Mucosa of descending colon (tissue), 3 donors: ENCODE data around the gene HIRA. TPM values are rescaled to one million over a fixed set of nuclear protein-coding genes. Genes with fewer than 3 reads are reported as not detected.

ENCODE experiments used
- ATAC-seq: fragments of 200-7000 bp; cut with Tn5 transposase; one replicate; pipeline ENCODE4 v1.9.1; 2020; ENCODE audit warnings: mild to moderate bottlenecking, moderate library complexity
- DNase-seq, 3 donors: peaks; one replicate each; pipeline ENCODE4 v3.0.0-alpha.2; 2020
- H3K36me3 ChIP-seq: fragments of 200-600 bp; one replicate; pipeline ENCODE4 v1.8.0; 2021; ENCODE audit warnings: low read depth, mild to moderate bottlenecking
- H3K4me1 ChIP-seq: fragments of 200-600 bp; one replicate; pipeline ENCODE4 v1.8.0; 2021; ENCODE audit warnings: low read depth, mild to moderate bottlenecking
- H3K4me3 ChIP-seq: fragments of 200-600 bp; one replicate; pipeline ENCODE4 v1.8.0; 2021; ENCODE audit warnings: mild to moderate bottlenecking
- H3K9me3 ChIP-seq: fragments of 200-600 bp; one replicate; pipeline ENCODE4 v1.8.0; 2021; ENCODE audit warnings: mild to moderate bottlenecking
- intact Hi-C, 2 donors: fragments of 100-400 bp; cut with DNase I in 1 of 2; cut with micrococcal nuclease in 1 of 2; formaldehyde crosslinking; loops; one replicate each; pipeline versions ENCODE4 v1.11.0 to v1.11.1; 2022; cut with DNase I, micrococcal nuclease
- total RNA-seq, 3 donors: library from RNA; stranded (reverse); fragmentation: NEBNext Ultra II Directional in 2 of 3; extraction: Animal tissue kit (Norgen Biotek cat#: 25700) in 2 of 3; gene quantifications; one replicate each; pipeline versions ENCODE4 v1.2.1 to v1.2.4, GENCODE V29; 2021 to 2023
- TF ChIP-seq, protein P1 (sequence below): fragments of 200-600 bp; IDR thresholded peaks from one replicate; pipeline ENCODE4 v1.8.0; 2022; ENCODE audit warnings: antibody characterized with exemption, mild to moderate bottlenecking
- donor health status: DM: no; HTN: no; CAD: no; lungs with moderate emphysema.
- donor health status: DM: no; HTN: no; CAD: no.
- donor health status: DM: no; HTN: yes; CAD: no.

HIRA gene
- total RNA-seq, 3 donors from 2014 or later, result 24.0 to 35.0 (median 27.4) TPM

DNA sequence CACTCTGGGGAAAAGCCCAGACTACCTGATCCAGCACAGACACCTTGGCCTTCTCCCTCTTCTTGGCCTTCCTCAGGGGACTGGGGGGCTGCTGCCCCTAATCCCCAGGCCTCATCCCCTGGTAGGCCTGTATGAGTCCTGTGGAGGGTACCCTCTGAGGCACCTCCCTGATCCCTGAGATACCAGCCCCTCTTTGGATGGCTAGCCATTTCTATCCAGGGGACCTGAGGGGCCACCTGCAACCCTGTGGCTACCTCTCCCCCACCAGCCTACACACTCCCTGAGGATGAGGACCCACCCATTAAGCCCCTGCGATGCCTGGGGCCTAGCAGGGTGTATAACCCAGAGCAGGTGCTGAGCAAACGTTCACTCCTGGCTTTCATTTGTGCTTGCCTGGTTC, 54.6 kb downstream of the HIRA start:
- no peak for ATAC-seq
- H3K36me3 ChIP-seq, result peaks cover 3% of the 10 kb centered on the region
- no peak for DNase-seq
- TF ChIP-seq, protein P1, sequence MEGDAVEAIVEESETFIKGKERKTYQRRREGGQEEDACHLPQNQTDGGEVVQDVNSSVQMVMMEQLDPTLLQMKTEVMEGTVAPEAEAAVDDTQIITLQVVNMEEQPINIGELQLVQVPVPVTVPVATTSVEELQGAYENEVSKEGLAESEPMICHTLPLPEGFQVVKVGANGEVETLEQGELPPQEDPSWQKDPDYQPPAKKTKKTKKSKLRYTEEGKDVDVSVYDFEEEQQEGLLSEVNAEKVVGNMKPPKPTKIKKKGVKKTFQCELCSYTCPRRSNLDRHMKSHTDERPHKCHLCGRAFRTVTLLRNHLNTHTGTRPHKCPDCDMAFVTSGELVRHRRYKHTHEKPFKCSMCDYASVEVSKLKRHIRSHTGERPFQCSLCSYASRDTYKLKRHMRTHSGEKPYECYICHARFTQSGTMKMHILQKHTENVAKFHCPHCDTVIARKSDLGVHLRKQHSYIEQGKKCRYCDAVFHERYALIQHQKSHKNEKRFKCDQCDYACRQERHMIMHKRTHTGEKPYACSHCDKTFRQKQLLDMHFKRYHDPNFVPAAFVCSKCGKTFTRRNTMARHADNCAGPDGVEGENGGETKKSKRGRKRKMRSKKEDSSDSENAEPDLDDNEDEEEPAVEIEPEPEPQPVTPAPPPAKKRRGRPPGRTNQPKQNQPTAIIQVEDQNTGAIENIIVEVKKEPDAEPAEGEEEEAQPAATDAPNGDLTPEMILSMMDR, result no peak
- H3K9me3 ChIP-seq, result no peaks in the 10 kb centered on the region
- intact Hi-C loops, result no loop called here
- no peaks in the 10 kb centered on the region for H3K4me1 ChIP-seq
- H3K4me3 ChIP-seq, result no peak overlapping the region

DNA sequence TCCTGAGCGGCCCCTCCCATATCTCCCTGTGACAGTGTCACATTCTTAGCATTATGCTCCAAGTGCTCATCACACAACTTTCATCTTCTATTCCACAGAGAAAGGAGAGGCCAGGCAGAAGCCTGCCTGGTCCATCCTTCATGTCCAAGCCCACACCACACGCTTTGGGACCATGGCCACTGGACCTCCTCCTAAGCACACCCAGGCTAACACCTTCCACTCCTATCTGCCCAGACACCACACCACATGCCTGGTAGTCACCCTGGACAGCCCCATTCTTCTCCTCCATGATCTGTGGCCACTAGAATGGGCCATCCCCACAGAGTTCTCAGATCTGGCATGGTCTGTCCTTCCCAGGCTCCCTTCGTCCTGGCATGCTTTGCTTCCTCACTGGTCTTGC, 55.3 kb downstream of the HIRA start:
- Histone ChIP-seq H3K36me3 (peaks cover 3% of the 10 kb centered on the region), H3K4me3 (no peak overlapping the region), H3K4me1 (no peaks in the 10 kb centered on the region), H3K9me3 (no peaks in the 10 kb centered on the region)
- ATAC-seq, result no peak
- TF ChIP-seq, protein P1, result no peak
- no peak for DNase-seq
- intact Hi-C loops, result no loop called here

DNA sequence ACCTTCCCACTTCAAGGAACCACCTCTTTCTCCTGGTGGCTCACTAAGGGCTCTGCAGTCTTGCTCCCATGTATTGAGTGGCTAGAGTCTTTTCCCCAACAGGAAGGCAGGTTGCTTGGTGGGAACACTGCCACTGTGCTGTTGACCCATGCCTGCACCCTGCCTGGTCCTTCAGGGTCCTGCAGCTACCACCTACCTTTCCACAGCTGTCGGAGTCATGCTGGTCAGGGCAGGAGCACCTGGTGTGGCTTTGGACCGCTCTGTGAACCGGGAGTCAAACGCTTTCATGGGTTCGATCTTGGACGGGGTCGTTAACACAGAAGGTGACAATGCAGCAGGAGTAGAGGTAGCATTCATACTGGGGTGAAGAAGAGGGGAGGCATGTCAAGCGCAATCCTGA, 56.1 kb downstream of the HIRA start:
- Histone ChIP-seq H3K4me1 (no peaks in the 10 kb centered on the region), H3K9me3 (no peaks in the 10 kb centered on the region), H3K4me3 (no peak overlapping the region), H3K36me3 (peaks cover 3% of the 10 kb centered on the region)
- DNase-seq (no peak), ATAC-seq (no peak)
- TF ChIP-seq, protein P1, result no peak
- intact Hi-C loops, result no loop called here

DNA sequence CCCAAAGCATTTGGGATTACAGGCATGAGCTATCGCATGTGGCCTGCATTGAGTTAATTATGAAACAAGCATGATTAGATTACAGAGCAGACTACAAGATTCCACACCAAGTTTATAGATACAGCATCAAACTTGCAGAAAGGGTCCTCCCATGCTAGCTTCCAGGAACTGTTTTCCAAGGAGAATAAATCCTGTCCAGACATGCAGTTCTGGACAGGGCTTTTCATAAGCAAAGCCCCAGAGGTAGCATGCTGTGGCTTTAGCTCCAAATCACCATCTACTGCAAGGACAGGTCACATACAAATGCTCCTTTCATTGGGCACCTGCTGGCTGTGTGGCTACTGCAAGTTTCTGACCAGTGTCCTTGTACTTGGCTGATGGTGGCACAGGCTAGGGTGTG, 57.1 kb downstream of the HIRA start:
- no peaks in the 10 kb centered on the region for H3K9me3 ChIP-seq
- TF ChIP-seq, protein P1, result no peak
- intact Hi-C loops, result no loop called here
- peaks cover 3% of the 10 kb centered on the region for H3K36me3 ChIP-seq
- DNase-seq (no peak), ATAC-seq (no peak)
- no peak overlapping the region for H3K4me3 ChIP-seq
- H3K4me1 ChIP-seq, result no peaks in the 10 kb centered on the region

DNA sequence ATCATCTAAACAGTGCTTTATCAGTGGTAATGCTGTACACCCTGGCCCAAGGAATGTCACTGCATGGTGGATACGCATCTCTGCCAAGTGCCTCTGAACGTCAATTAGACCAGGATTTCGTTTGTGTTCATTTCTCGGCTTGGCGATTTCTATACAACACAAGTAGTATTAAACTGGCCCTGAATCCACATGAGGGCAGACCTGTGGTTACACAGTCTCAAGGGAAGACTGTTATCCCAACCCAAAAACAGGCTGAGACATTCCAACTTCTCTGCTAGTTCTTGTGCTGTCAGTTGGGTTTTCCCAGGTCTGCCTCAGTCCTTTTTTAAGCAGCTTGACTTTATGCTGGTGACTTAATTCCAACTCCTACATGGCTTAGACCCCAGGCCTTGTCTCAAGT, 58.1 kb downstream of the HIRA start:
- Histone ChIP-seq H3K4me3 (no peak overlapping the region), H3K4me1 (no peaks in the 10 kb centered on the region), H3K36me3 (peaks cover 5% of the 10 kb centered on the region), H3K9me3 (no peaks in the 10 kb centered on the region)
- DNase-seq, result no peak
- intact Hi-C loops, result no loop called here
- ATAC-seq, result no peak
- TF ChIP-seq, protein P1, result no peak

DNA sequence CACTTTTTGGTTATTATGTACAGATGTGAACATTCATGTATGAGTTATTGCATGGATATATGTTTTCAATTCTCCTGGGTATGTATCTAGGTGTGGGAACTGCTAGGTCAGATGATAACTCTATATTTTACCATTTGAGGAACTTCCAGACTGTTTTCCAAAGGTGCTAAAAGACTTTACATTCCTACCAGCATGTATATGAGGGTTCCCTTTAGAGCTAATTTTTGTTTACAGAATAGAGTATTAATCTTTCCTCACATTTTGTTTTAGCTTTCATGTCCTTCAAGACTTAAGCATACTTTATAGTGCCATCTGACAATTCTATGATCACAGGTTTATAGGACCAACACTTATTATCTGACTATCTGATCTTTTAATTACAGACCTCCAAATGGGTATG, 59.6 kb downstream of the HIRA start:
- TF ChIP-seq, protein P1, result no peak
- no peak for ATAC-seq
- no peak overlapping the region for H3K4me3 ChIP-seq
- H3K36me3 ChIP-seq, result peaks cover 5% of the 10 kb centered on the region
- no peaks in the 10 kb centered on the region for H3K4me1 ChIP-seq
- intact Hi-C loops, result no loop called here
- H3K9me3 ChIP-seq, result no peaks in the 10 kb centered on the region
- no peak for DNase-seq
